NOMO-1 treated with DMSO at 0.1 percent for 48 hours (cell line): ENCODE results near the gene MACROH2A1.

Experiments used
- DNase-seq: peaks from one replicate; lab custom pipeline; 2025; ENCODE audit not compliant: unreplicated experiment; lab: John Stamatoyannopoulos, UW

MACROH2A1 gene

GRCh38 chr5:135319928-135320606 lies 79.0 kb downstream of the MACROH2A1 start:
- DNase-seq: no peak

DNA sequence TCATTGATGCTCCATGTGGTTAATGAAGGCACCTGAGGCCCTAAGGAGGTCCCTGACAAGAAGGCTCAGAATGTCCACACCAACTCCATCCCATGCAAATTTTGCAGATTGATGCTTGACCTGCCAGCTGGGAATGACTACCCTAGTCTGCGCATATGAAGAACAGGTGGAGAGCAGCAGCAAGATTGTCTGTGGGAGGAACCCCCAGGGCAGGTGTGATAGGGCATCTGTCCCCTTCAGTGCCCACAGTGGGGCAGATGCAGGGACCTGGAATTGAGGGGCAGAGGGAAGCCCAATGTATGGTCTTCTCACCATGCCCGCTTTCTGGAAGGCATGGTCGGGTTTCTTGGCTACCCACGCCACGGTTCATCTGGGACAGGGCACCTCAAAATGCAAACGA lies 79.6 kb downstream of the MACROH2A1 start:
- no peak for DNase-seq

DNA sequence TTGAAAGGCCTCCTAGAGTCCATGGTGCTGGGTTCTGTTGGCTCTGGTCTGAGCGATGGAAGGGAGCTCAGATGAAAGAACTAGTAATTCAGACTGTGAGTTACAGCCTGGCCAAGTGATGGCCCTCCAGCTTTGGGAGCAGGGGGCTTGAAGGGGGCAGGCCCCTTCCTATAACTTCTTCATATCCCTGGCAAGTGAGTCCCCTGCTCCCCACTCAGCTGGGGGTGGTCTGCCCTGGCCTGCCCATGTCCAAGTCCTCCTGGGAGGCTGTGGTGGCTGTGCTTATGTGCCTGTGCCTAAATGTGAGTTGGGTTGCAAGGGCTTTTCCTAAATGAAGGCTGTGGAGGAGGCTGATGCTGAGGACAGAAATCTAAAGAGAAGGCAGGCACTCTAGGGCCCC lies 80.1 kb downstream of the MACROH2A1 start:
- DNase-seq: no peak

GRCh38 chr5:135318037-135318436 lies 81.0 kb downstream of the MACROH2A1 start:
- no peak for DNase-seq

- no peak for DNase-seq
Observed at GRCh38 chr5:135317286-135317685, 81.7 kb downstream of the MACROH2A1 start.

DNA sequence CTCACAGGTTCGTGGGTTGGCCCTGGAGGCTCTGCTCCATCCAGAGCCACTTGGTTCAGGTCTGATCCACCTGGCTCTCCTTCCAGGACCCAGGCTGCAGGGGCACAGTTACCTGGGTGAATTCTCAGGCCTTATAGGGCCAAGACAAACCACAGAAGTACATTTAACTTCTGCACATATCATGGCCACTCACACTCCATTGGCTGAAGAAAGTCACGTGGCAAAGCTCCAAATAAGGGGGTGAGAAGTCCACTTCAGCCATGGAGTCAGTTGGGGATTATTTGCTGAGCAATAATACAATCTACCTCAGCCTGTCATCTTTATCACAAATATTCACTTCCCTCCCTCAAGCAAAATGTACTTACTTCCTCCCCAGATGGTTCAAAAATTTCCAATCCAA lies 83.6 kb downstream of the MACROH2A1 start:
- DNase-seq: no peak

GRCh38 chr5:135313946-135314345 lies 85.1 kb downstream of the MACROH2A1 start:
- DNase-seq: no peak

DNA sequence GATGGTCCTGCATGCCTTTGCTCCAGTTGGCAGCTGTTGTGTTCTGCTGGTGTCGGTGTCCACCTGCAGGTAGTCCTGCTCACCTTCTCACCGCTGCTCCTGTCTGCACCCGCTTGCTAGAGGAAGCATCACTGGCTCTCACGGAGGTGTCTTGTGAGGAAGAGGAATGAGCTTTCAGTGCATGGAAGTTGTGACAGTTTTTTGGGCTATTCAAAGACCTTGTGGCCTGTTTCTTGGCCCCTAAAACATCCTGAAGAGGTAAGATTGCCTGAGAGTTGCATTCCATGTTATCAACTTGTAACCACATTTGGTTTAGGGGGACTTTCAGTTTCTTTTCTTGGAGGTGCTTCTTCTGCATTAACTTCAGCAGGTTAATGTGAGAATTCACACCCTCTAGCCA lies 85.6 kb downstream of the MACROH2A1 start:
- DNase-seq: no peak

DNA sequence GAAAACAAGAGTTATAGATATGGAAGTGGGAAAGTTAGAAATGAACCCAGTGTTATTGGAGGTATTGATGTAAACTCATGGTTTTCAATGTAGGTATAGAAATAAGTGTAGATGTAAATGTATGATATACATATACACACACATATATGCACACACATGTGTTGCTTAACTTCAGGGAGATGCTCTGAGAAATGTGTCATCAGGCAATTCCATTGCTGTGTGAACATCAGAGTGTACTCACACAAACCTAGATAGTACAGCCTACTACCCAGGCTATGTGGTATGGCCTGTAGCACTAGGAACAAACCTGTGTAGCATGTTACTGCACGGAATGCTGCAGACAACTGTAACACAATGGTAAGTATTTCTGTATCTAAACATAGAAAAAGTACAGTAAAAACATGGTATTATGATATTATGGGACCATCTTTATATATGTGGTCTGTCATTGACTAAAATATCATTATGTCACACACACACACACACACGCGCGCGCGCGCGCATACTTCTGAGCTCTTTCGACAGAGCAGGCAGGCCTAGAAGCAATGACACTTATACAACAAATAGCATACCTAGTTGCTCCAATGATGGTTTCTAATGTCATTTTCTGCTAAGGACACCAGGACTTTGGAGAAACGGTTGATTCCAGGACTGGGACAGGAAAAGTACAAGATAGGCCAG lies 86.6 kb downstream of the MACROH2A1 start:
- DNase-seq: no peak

DNA sequence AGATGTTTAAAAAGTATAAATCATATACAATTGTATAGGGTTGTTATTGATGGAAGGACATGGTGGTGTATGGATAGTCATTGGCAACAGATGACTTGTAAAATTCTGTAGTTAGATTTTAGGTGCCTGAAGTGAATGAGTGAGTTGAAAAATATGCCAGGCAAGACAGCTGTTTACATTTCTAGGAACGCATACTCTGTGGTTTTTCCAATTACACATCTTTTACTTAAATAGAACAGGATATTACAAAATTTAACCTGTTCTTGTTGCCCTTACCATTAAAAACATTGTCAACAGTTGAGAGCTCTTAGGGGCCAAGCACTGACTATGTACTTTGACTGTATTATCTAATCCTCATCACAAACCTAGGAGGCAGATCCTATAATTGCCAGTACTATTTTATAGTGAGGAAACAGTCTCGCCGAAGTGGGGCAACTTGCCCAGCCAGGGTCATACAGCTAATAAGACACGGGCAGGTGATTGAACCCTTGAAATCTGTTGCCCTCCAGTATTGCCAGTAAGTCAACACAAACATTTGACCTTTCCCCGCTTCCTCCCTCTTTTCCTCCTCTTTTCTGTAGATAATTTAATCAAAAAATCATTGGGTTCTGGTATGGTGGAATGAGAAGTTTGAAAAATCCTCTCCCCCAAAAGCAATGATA lies 88.6 kb downstream of the MACROH2A1 start:
- peak; percentile 9 for DNase-seq

GRCh38 chr5:135309391-135310327 lies 89.4 kb downstream of the MACROH2A1 start:
- no peak for DNase-seq

DNA sequence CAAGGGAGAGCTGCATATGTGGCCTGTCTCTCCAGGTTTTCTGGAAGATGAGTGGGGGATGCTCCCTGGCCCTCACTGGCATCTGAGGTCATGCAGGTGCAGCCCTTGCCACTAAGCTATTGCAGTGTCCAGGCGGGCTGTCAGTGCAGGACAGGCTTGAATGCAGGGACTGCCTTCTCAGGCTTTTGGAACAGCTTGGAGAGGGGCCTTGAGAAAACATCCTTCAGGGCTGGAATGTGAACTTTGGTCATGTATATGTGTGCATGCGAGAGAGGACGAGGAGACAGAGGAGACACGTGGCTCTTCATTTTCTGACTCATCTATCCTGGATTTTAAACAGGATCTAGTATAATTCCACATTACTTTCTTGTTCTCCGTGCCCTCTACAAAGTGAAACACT lies 90.3 kb downstream of the MACROH2A1 start:
- DNase-seq: no peak

GRCh38 chr5:135308245-135308644 lies 90.8 kb downstream of the MACROH2A1 start:
- DNase-seq: no peak

DNA sequence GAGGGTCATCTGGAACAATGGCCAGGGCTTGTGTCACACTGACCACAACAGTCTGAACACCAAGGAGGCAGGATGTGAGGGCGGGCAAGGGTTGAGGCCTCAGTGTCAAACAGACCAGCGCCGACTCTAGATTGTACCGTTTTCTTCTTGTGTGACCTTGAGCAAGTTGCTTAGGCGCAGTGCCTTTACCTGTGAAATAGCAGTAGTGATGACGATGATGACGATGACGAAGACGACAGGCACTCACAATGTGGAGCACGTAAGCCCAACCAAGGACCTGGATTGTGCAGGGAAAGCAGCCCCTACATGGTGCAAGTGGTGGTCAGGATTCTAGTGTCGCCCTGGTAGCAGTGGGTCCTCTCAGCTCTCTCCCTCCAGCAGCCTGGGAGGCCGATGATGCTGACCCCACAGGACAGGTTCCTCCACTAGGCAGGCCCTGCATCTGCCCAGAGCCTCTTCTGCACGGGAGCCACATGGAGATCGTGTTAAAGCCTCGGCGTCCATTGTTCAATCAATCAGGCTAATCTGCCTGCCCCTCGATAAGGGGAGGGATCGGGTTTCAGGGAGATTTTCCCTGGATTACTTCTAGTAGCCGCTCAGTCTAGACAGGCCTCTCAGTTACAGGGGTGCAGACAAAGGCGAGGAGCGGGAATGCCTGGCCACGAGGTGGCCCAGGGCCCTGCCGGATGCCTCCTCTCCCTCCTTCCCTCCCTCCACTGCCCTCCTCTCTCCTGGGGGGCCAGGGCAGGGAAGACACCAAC lies 91.7 kb downstream of the MACROH2A1 start:
- no peak for DNase-seq

DNA sequence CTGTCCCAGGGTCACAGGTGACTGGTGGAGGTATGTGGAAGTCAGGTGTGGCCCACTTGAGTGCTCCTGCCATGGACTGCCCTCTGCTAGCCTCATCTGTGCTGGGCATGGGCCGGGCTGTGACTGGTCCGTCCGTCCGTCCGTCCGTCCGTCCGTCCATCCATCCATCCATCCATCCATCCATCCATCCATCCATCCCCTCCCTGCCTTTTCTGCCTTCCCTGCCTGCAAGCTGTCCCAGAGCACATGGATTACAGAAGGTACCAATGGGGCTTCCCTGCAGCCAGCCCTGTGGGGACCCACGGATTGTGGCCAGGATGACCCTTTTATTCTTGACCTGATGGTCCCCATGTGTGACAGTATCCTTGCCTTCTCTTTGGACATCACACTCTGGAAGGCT lies 92.5 kb downstream of the MACROH2A1 start:
- DNase-seq: no peak

DNA sequence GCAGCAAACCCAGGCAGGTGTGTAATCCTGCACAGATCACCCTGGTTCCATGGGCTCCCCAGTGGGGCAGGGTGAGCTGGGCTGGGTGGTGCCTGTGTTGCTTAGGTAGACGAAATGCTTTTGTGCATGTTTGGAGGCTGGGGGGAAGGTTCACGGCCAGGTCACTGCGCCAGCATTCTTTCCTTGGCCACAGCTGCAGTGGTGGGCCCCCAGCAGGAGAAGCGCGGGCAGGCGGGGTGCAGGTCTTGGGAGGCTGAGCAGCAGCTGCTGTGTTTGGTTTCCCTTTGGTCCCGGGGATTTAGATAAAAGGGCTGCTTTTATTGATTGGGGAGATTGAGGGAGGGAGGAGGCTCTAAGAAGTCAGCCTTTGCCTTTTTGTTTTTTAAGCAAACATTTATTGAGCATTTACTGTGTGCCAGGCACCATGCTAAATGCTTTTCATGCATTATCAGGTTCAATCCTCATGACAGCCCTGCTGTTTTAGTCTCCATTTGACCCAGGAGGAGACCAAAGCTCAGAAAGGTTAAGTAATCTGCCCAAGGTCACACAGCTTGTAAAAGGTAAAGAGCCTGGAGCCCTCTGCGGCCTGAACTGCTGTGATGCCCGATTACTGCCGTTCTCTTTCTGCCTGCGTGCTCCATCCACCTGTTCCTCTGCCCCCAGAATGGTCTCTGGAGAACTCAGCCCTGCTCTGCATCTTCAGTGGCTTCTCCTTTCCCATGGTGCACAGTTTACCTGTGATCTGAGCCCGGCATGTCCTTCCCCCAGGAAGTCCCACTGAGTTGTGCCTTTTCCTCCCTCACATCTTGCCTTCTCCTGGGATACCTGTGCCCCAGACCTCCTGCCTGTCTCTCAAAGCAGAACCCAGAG lies 94.4 kb downstream of the MACROH2A1 start:
- no peak for DNase-seq

- no peak for DNase-seq
Observed at GRCh38 chr5:135303582-135304173, 95.4 kb downstream of the MACROH2A1 start.

DNA sequence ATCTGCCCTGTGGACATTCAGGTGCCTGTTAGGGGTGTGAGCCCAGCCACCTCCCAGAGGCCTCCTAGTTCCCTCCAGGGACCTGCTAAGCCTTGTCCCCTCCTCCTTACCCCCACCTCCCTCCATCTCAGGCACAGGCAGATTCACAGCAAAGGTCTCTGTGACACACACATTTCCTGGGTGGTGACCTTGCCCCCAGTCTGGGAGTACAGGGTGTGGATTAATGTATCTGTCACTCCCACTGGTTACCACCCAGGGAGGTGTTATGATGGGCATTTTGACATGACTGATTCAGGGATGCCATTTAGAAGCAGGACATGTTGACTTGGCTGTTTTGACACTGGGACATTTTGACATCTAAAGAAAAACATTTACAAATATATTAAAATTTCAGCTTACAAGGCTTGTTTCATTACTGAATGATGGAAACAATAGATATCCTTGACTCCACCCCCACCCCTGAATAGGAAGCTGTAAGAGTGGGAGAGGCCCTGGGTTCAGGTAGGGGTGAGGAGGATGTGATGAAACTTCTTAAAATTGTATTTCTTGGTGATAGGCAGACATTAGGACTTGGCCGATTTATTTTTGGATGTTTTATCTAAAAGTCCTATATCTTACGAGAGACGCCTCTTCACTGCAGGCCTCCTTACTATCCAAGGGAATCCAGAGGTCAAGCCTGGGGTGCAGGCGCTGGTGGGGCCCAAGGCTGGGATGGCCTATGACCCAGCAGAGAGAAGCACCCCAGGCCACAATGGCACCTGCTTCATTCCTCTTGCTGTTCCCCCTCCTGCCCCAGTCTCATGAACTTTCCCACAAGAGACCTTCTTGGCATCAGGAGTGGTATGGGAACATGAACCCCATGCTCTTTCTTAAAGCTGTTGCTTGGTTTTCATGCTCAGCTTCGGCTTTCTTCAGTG lies 101.9 kb downstream of the MACROH2A1 start:
- no peak for DNase-seq
